ENCODE measurements around the gene ZNF787.

DNA sequence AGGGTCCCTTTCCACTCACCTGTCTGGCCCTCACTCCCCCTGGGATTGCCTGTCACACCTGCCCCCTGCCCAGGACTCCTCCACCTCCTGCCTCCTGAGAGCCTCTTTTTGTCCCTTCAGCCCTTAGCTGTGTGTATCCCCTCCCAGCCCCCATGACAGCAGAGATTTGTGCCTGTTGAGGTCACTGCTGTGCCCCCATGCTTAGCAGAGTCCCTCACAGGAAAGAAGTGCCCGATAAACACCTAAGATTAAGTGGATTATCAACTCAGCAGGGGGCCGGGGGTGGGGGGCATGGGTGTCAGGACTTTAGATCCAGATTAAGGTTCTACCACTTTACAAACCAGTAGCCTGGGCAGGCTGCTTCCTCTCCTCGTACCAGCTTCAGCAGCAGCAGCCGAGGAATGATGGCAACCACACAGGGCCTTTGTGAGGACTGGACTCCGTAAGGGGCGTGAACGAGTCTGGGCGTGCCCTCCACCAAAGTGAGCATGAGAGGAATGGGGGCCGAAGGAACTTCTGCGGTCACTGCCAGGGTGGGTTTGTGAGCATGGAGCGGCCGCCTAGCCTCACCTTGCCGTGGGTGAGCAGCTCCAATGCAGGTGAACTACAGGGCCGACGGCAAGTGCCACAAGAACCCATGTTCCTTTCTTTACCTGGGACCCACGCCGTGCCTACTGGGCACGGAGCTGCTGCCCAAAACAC is 36.1 kb downstream of the ZNF787 start:
- TF ChIP-seq, protein P1, sequence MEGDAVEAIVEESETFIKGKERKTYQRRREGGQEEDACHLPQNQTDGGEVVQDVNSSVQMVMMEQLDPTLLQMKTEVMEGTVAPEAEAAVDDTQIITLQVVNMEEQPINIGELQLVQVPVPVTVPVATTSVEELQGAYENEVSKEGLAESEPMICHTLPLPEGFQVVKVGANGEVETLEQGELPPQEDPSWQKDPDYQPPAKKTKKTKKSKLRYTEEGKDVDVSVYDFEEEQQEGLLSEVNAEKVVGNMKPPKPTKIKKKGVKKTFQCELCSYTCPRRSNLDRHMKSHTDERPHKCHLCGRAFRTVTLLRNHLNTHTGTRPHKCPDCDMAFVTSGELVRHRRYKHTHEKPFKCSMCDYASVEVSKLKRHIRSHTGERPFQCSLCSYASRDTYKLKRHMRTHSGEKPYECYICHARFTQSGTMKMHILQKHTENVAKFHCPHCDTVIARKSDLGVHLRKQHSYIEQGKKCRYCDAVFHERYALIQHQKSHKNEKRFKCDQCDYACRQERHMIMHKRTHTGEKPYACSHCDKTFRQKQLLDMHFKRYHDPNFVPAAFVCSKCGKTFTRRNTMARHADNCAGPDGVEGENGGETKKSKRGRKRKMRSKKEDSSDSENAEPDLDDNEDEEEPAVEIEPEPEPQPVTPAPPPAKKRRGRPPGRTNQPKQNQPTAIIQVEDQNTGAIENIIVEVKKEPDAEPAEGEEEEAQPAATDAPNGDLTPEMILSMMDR (IDR thresholded peaks at IDR 0.05; ENCODE audit: insufficient read depth, low read length, poor library complexity, severe bottlenecking): no peak
- no peak for TF ChIP-seq EZH2phosphoT487 (conservative IDR thresholded peaks at IDR 0.05; ENCODE audit: low read length)
